Subcutaneous adipose tissue (tissue), 4 donors: ENCODE data around the gene RBBP5. TPM values are rescaled to one million over a fixed set of nuclear protein-coding genes. Genes with fewer than 3 reads are reported as not detected.

Experiments
- CTCF ChIP-seq: fragments of 450-650 bp; IDR thresholded peaks from one replicate; pipeline ENCODE4 v1.5.1; 2016; ENCODE audit warnings: low read depth, mild to moderate bottlenecking, control low read depth, antibody characterized with exemption, moderate library complexity
- total RNA-seq, 4 donors: library from RNA; depleted of rRNA; stranded (reverse); fragments of >200 nt; gene quantifications; one replicate each; pipeline ENCODE4 v1.1.0, GENCODE V29; 2016

The RBBP5 gene
- total RNA-seq, 4 donors from 2014 or later: 13.8 to 25.5 (median 14.6) TPM

GRCh38 chr1:205102404-205102803, 19.4 kb downstream of the RBBP5 start:
- TF ChIP-seq CTCF: no peak

- no peak for TF ChIP-seq CTCF
Observed at GRCh38 chr1:205098242-205098641, 23.5 kb downstream of the RBBP5 start.

- no peak for TF ChIP-seq CTCF
Observed at GRCh38 chr1:205095422-205095821, 26.4 kb downstream of the RBBP5 start.

- no peak for TF ChIP-seq CTCF
Observed at GRCh38 chr1:205091043-205091740, 30.6 kb downstream of the RBBP5 start.

- TF ChIP-seq CTCF: no peak
Observed at GRCh38 chr1:205088341-205088740, 33.4 kb downstream of the RBBP5 start.

GRCh38 chr1:205084360-205084759, 37.4 kb downstream of the RBBP5 start, which contains the start of gene TMEM81:
TMEM81 (minus strand) TSS chr1:205084460; CDS start chr1:205084320, 140 bp downstream.
- TF ChIP-seq CTCF: no peak

GRCh38 chr1:205082431-205082830, 39.3 kb downstream of the RBBP5 start:
- no peak for TF ChIP-seq CTCF
